Adrenal gland (tissue), 12 donors: ENCODE data around the gene CHAMP1. TPM values are rescaled to one million over a fixed set of nuclear protein-coding genes. Genes with fewer than 3 reads are reported as not detected.

ENCODE experiments used
- DNase-seq, 7 donors: peaks; one replicate each; pipeline ENCODE4 v3.0.0-alpha.2; 2019 to 2020
- H3K27ac ChIP-seq, 5 donors: fragments of 200-600 bp; sonication (generic) in 4 of 5; 1 replicate in 3 of 5; 2 replicates in 2 of 5; pipeline versions ENCODE4 v1.5.1 to v1.8.0; 2016 to 2020; ENCODE audit warnings: mild to moderate bottlenecking in 1 of 5
- H3K27me3 ChIP-seq: fragments of 200-600 bp; 2 replicates; pipeline ENCODE4 v1.8.0; 2021
- H3K36me3 ChIP-seq, 2 donors: fragments of 200-600 bp; replicated peaks in 1 of 2; 1 replicate in 1 of 2; 2 replicates in 1 of 2; pipeline versions ENCODE4 v1.5.1 to v1.8.0; 2018 to 2022
- H3K4me1 ChIP-seq, 2 donors: fragments of 200-600 bp; replicated peaks in 1 of 2; 1 replicate in 1 of 2; 2 replicates in 1 of 2; pipeline versions ENCODE4 v1.5.1 to v1.8.0; 2018 to 2021
- H3K4me3 ChIP-seq, 4 donors: fragments of 200-600 bp; sonication (generic) in 3 of 4; one replicate each; pipeline ENCODE4 v1.5.1; 2016 to 2018
- H3K9me3 ChIP-seq, 3 donors: fragments of 200-600 bp; sonication (generic) in 1 of 3; replicated peaks in 1 of 3; 1 replicate in 2 of 3; 2 replicates in 1 of 3; pipeline versions ENCODE4 v1.5.1 to v1.8.0; 2016 to 2021
- CTCF ChIP-seq, 6 experiments: fragments of 450-650 bp in 4 of 6; fragments of 200-600 bp in 2 of 6; sonication (generic) in 1 of 6; IDR thresholded peaks; 1 replicate in 5 of 6; 2 replicates in 1 of 6; pipeline versions ENCODE4 v1.5.1 to v1.8.0; 2016 to 2021; ENCODE audit warnings: antibody characterized with exemption in 6 of 6, mild to moderate bottlenecking in 2 of 6, moderate library complexity in 1 of 6
- POLR2A ChIP-seq, 2 donors: fragments of 450-650 bp; IDR thresholded peaks; one replicate each; pipeline ENCODE4 v1.6.1; 2017; ENCODE audit warnings: antibody characterized with exemption in 2 of 2, mild to moderate bottlenecking in 2 of 2, moderate library complexity in 1 of 2
- WGBS, 4 donors: extraction: QIAGEN DNeasy Blood & Tissue Kit in 2 of 4; methylation state at CpG; one replicate each; pipeline versions ENCODE4 v1.1.5 to v1.1.7; 2013 to 2017; 5-methylcytosine and 5-hydroxymethylcytosine counted together
- intact Hi-C, 2 donors: fragments of 100-400 bp; cut with DNase I; formaldehyde crosslinking; loops; one replicate each; pipeline versions ENCODE4 v1.14.1 to v1.15.0; 2022 to 2023
- polyA plus RNA-seq, 3 donors: library from polyadenylated mRNA; stranded (reverse); fragments of 200-250 nt in 2 of 3; fragments of 350-450 nt in 1 of 3; fragmentation: Illumina TruSeq in 1 of 3; extraction: RNeasy Lipid Tissue Mini Kit (QIAGEN cat#74804) in 1 of 3; gene quantifications; one replicate each; pipeline ENCODE4 v1.2.3, GENCODE V29; 2013 to 2014
- total RNA-seq, 9 donors: library from RNA; depleted of rRNA in 4 of 9; stranded (reverse); fragments of >200 nt in 4 of 9; fragments of 120-200 nt in 1 of 9; fragmentation: NEBNext Ultra II Directional in 1 of 9; extraction: Animal tissue kit (Norgen Biotek cat#: 25700) in 1 of 9; gene quantifications; one replicate each; pipeline versions ENCODE4 v1.1.0 to v1.2.4, GENCODE V29; 2013 to 2023
- donor health status: healthy with polysubstance abuse.
- donor health status: Bipolar disorder and iron deficiency.
- donor health status: DM: yes; HTN: yes; CAD: no.
- donor health status: DM: no; HTN: no; CAD: no.
- donor health status: DM: no; HTN: no; CAD: no.
- donor health status: DM: yes; HTN: yes; CAD: no.

The CHAMP1 gene
- total and polyA plus RNA-seq, 12 donors: 3.8 to 23.9 (median 19.4) TPM

GRCh38 chr13:114283576-114283975, 30.7 kb upstream of the CHAMP1 start:
- intact Hi-C loops: no loop called here
- H3K36me3 ChIP-seq: peaks cover 0 to 24% of the 10 kb centered on the region in 2 donors
- H3K9me3 ChIP-seq: no peaks in the 10 kb centered on the region
- H3K4me3 ChIP-seq: no peak overlapping the region
- H3K4me1 ChIP-seq: peaks cover 15 to 26% of the 10 kb centered on the region in 2 donors
- no peaks in the 10 kb centered on the region for H3K27me3 ChIP-seq
- no peak for DNase-seq
- TF ChIP-seq CTCF (IDR thresholded peaks at IDR 0.05): no peak
- no peak for TF ChIP-seq POLR2A (IDR thresholded peaks at IDR 0.05)
- 69 to 79% (median 74%) methylated on average over 3 of the region's 3 CpGs for WGBS, 4 donors
- no peak overlapping the region for H3K27ac ChIP-seq

- intact Hi-C loops: no loop called here
- Histone ChIP-seq H3K4me1 (peaks cover 15 to 23% of the 10 kb centered on the region in 2 donors), H3K36me3 (peaks cover 0 to 31% of the 10 kb centered on the region in 2 donors), H3K27me3 (no peaks in the 10 kb centered on the region), H3K4me3 (no peak overlapping the region), H3K27ac (no peak overlapping the region), H3K9me3 (no peaks in the 10 kb centered on the region)
- DNase-seq: no peak
- 96 to 99% (median 97%) methylated on average over 8 of the region's 8 CpGs for WGBS, 4 donors
- no peak for TF ChIP-seq POLR2A (IDR thresholded peaks at IDR 0.05)
- no peak for TF ChIP-seq CTCF (IDR thresholded peaks at IDR 0.05)
These were observed 29.6 kb upstream of the CHAMP1 start for GRCh38 chr13:114284680-114285079.

- no peak for TF ChIP-seq CTCF (IDR thresholded peaks at IDR 0.05)
- TF ChIP-seq POLR2A (IDR thresholded peaks at IDR 0.05): no peak
- intact Hi-C loops: no loop called here
- Histone ChIP-seq H3K9me3 (no peaks in the 10 kb centered on the region), H3K4me3 (no peak overlapping the region), H3K4me1 (peaks cover 13 to 17% of the 10 kb centered on the region in 2 donors), H3K27ac (no peak overlapping the region), H3K36me3 (peaks cover 0 to 31% of the 10 kb centered on the region in 2 donors), H3K27me3 (no peaks in the 10 kb centered on the region)
- DNase-seq: no peak
- WGBS, 4 donors: 87 to 90% (median 89%) methylated on average over 4 of the region's 4 CpGs
These were observed 29.0 kb upstream of the CHAMP1 start for GRCh38 chr13:114285166-114285808.

- no peak for TF ChIP-seq CTCF (IDR thresholded peaks at IDR 0.05)
- TF ChIP-seq POLR2A (IDR thresholded peaks at IDR 0.05): no peak
- Histone ChIP-seq H3K9me3 (no peaks in the 10 kb centered on the region), H3K27ac (no peak overlapping the region), H3K4me1 (peaks cover 7 to 12% of the 10 kb centered on the region in 2 donors), H3K4me3 (no peak overlapping the region), H3K36me3 (peaks cover 0 to 34% of the 10 kb centered on the region in 2 donors), H3K27me3 (no peaks in the 10 kb centered on the region)
- intact Hi-C loops: no loop called here
- WGBS, 4 donors: 89 to 95% (median 94%) methylated on average over 8 of the region's 8 CpGs
- DNase-seq: no peak
These were observed 27.5 kb upstream of the CHAMP1 start for GRCh38 chr13:114286808-114287207.
